Thyroid gland (tissue), 4 donors: Measurements from ENCODE around the gene AMZ1. TPM values are rescaled to one million over a fixed set of nuclear protein-coding genes. Genes with fewer than 3 reads are reported as not detected.

Experiments used
- DNase-seq, 2 donors: peaks; one replicate each; pipeline ENCODE4 v3.0.0-alpha.2; 2019
- H3K27ac ChIP-seq, 3 donors: fragments of 200-600 bp; sonication (generic); 1 replicate in 2 of 3; 2 replicates in 1 of 3; pipeline ENCODE4 v1.5.1; 2016 to 2019; ENCODE audit warnings: mild to moderate bottlenecking in 1 of 3, moderate library complexity in 1 of 3
- H3K27me3 ChIP-seq: fragments of 200-600 bp; sonication (generic); one replicate; pipeline ENCODE4 v1.5.1; 2019
- H3K36me3 ChIP-seq, 2 donors: fragments of 200-600 bp; sonication (generic); one replicate each; pipeline ENCODE4 v1.5.1; 2016 to 2019
- H3K4me1 ChIP-seq, 2 donors: fragments of 200-600 bp; sonication (generic); one replicate each; pipeline ENCODE4 v1.5.1; 2017 to 2019
- H3K4me3 ChIP-seq, 3 donors: fragments of 200-600 bp; sonication (generic); replicated peaks in 1 of 3; 1 replicate in 2 of 3; 2 replicates in 1 of 3; pipeline ENCODE4 v1.5.1; 2016; ENCODE audit warnings: mild to moderate bottlenecking in 1 of 3
- H3K9me3 ChIP-seq: fragments of 200-600 bp; sonication (generic); one replicate; pipeline ENCODE4 v1.5.1; 2017
- POLR2A ChIP-seq, 2 donors: fragments of 450-650 bp; IDR thresholded peaks; one replicate each; pipeline ENCODE4 v1.6.1; 2017; ENCODE audit warnings: antibody characterized with exemption in 2 of 2, mild to moderate bottlenecking in 2 of 2, moderate library complexity in 1 of 2
- WGBS, 2 donors: methylation state at CpG; one replicate each; pipeline ENCODE4 v1.1.5; 2017; 5-methylcytosine and 5-hydroxymethylcytosine counted together
- intact Hi-C: fragments of 100-400 bp; cut with DNase I; formaldehyde crosslinking; loops from one replicate; pipeline ENCODE4 v1.15.1; 2023
- total RNA-seq, 4 donors: library from RNA; depleted of rRNA; stranded (reverse); fragments of >200 nt; gene quantifications; one replicate each; pipeline ENCODE4 v1.2.3, GENCODE V29; 2016
- TF ChIP-seq, protein P1 (sequence below), 6 experiments: fragments of 200-600 bp in 3 of 6; fragments of 450-650 bp in 3 of 6; sonication (generic) in 3 of 6; IDR thresholded peaks; one replicate each; pipeline ENCODE4 v1.5.1; 2016 to 2019; ENCODE audit warnings: antibody characterized with exemption in 6 of 6, mild to moderate bottlenecking in 2 of 6, inconsistent platforms in 1 of 6, moderate library complexity in 1 of 6

The AMZ1 gene
- total RNA-seq, 4 donors from 2014 or later, result 0.29 to 1.2 TPM; not detected in 2

DNA sequence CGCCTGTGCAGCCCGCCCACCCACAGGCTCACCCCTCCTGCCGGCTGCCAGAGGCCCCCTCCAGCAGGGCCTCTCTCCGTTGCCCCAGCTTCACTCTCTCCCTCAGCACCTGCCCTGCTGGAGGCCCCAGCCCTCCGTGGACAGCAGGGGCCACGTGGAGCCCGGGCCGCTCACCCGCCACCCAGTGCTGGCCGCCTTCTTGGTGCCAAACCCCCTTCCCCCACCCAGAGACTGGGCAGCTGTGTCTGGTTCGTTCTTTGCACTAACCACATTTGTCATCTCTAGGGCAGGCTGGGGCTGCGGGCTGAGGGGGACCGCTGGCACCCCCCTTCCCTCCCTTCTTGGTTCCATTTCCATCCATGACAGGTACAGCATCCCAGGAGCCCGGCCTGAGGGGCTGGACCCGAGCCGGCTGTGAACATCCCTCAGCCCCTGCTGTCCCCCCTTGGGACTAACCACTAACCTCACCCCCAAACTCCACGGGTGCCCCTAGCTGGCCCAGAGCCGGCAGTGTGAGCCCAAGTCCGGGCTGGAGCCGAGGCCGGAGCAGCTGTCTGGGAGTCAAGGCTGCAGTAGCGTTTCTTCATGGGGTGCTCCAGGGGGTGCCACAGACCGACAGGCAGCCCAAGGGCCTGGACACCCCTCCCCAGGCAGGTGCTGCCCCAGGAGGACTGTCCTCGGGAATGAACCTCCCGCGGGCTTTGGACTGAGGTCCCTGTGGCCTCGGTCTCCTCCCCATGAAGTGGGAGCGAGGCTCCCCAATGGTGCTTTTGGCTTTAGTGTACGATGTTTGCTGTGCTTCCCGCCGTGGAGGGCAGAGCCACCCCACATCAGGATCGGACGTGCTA lies 25.5 kb upstream of the AMZ1 start:
- 84 to 86% methylated on average over 18 to 23 of the region's 33 CpGs for WGBS, 2 donors
- Histone ChIP-seq H3K4me1 (peaks cover 6 to 24% of the 10 kb centered on the region in 2 donors), H3K36me3 (peaks cover 5 to 6% of the 10 kb centered on the region in 2 donors), H3K4me3 (no peak overlapping the region), H3K27ac (no peak overlapping the region), H3K9me3 (no peaks in the 10 kb centered on the region), H3K27me3 (no peaks in the 10 kb centered on the region)
- TF ChIP-seq, protein P1, sequence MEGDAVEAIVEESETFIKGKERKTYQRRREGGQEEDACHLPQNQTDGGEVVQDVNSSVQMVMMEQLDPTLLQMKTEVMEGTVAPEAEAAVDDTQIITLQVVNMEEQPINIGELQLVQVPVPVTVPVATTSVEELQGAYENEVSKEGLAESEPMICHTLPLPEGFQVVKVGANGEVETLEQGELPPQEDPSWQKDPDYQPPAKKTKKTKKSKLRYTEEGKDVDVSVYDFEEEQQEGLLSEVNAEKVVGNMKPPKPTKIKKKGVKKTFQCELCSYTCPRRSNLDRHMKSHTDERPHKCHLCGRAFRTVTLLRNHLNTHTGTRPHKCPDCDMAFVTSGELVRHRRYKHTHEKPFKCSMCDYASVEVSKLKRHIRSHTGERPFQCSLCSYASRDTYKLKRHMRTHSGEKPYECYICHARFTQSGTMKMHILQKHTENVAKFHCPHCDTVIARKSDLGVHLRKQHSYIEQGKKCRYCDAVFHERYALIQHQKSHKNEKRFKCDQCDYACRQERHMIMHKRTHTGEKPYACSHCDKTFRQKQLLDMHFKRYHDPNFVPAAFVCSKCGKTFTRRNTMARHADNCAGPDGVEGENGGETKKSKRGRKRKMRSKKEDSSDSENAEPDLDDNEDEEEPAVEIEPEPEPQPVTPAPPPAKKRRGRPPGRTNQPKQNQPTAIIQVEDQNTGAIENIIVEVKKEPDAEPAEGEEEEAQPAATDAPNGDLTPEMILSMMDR (IDR thresholded peaks at IDR 0.05), result no peak
- no peak for TF ChIP-seq POLR2A (IDR thresholded peaks at IDR 0.05)
- DNase-seq, result no peak
- intact Hi-C loops, result loop anchor here (5.0 kb wide), 1 partner anchor 55 kb away; no protein-coding TSS in a partner anchor

DNA sequence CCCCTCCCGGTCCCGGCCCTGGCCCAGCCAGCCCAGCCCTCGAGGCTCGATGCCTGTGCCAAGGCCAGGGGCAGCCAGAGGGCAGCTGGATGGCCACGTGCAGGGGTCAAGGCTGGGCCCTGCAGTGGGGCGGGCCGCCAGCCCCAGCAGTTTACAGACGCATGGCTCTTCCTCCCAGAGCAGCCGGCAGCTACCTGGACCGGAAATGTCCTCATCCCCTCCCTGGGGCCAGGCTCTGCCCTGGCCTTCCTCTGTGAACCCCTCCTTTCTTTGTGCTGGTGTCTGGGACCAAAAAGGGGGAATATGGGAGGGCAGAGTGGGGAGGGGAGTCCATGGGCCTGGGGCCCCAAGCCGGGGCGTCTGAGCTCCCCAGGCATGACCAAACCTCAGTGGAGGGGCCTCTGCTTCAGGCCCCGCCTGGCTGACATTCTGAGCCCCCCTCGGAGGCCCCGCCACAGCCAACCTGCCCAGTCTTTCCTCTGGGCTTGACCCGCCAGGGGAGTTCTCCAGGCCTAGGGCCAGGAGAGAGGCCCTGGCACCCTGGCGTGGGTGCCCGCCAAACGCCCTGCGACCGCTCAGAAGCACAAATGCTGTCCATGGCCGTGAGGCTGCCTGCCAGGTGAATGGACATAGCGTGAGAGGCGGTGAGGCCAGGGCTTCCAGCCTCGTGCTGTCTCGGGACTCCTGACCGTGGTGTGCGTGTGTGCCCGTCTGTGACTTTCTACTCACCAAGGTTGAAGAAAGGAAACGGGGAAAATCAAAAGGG lies 24.7 kb upstream of the AMZ1 start:
- peak in 1 of 2 donors; percentile 47 for DNase-seq
- intact Hi-C loops, result loop anchor here (5.0 kb wide), 1 partner anchor 56 kb away; no protein-coding TSS in a partner anchor
- no peak for TF ChIP-seq POLR2A (IDR thresholded peaks at IDR 0.05)
- TF ChIP-seq, protein P1 (IDR thresholded peaks at IDR 0.05), result no peak

DNA sequence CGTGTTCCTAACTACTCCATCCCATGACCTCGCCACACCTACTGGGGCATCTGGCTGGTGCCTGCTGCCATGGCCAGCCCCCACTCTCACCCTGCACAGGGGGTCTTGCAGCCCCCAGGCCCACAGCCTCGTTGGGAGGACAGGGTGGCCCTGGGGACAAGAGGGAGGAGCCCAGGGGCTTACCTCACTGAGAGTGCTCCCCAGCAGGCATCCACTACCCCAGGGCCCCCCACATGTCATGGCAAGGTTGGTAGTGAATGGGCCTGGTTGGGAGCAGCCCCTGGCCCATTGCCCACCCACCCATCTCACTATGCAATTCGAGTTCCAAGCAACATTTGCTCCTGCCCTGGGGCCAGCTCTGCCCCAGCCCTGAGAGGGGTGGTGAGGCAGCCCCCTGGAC lies 24.0 kb upstream of the AMZ1 start:
- WGBS, 2 donors, result 81 to 85% methylated on average over 3 to 4 of the region's 4 CpGs

More for the DNA sequence above, 24.7 kb upstream of the AMZ1 start:
- Histone ChIP-seq H3K27ac (peak overlapping the region in 1 of 3 donors; percentile 33), H3K36me3 (peaks cover 0 to 6% of the 10 kb centered on the region in 2 donors), H3K4me1 (peaks cover 6 to 24% of the 10 kb centered on the region in 2 donors), H3K27me3 (no peaks in the 10 kb centered on the region), H3K4me3 (no peak overlapping the region), H3K9me3 (no peaks in the 10 kb centered on the region)
- 72 to 85% methylated on average over 17 to 23 of the region's 30 CpGs for WGBS, 2 donors

DNA sequence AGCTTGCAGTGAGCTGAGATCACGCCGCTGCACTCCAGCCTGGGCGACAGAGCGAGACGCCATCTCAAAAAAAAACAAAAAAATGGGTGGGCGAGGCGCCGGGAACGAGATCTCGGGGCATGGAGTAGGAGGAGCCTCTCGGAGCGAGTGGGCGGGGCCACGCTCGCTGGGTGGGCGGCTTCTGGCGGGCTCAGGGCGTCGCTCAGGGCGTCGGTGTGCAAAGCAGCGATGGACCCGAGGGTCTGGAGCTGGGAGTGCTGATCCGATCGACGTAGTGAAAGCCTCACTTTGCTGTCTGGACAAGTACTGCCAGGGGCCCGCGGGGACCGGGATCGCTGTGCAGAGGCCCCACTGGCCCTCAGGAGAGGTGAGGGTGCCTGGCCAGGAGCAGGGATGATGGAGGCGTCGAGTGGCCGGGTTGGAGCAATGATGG lies 22.6 kb upstream of the AMZ1 start:
- WGBS, 2 donors, result 54 to 61% methylated on average over 32 to 33 of the region's 33 CpGs
- TF ChIP-seq POLR2A (IDR thresholded peaks at IDR 0.05), result no peak
- TF ChIP-seq, protein P1 (IDR thresholded peaks at IDR 0.05), result no peak
- no peaks in the 10 kb centered on the region for H3K9me3 ChIP-seq

More for the DNA sequence above, 24.0 kb upstream of the AMZ1 start:
- H3K27me3 ChIP-seq, result no peaks in the 10 kb centered on the region
- no peaks in the 10 kb centered on the region for H3K9me3 ChIP-seq
- no peak overlapping the region for H3K4me3 ChIP-seq
- H3K4me1 ChIP-seq, result peaks cover 6 to 24% of the 10 kb centered on the region in 2 donors
- peak overlapping the region in 1 of 3 donors; percentile 33 for H3K27ac ChIP-seq
- no peak for DNase-seq
- intact Hi-C loops, result loop anchor here (5.0 kb wide), 1 partner anchor 57 kb away; no protein-coding TSS in a partner anchor
- TF ChIP-seq POLR2A (IDR thresholded peaks at IDR 0.05), result no peak
- TF ChIP-seq, protein P1 (IDR thresholded peaks at IDR 0.05), result no peak
- peaks cover 0 to 6% of the 10 kb centered on the region in 2 donors for H3K36me3 ChIP-seq

More for the DNA sequence above, 22.6 kb upstream of the AMZ1 start:
- no peak for DNase-seq
- intact Hi-C loops, result no loop called here
- peaks cover 0 to 6% of the 10 kb centered on the region in 2 donors for H3K36me3 ChIP-seq
- H3K27ac ChIP-seq, result no peak overlapping the region
- H3K4me1 ChIP-seq, result peaks cover 6 to 27% of the 10 kb centered on the region in 2 donors
- no peaks in the 10 kb centered on the region for H3K27me3 ChIP-seq
- H3K4me3 ChIP-seq, result no peak overlapping the region
